GM18867 (cell line): ENCODE measurements around the gene DLAT.
A peak's percentile ranks its signal among the peaks of the same experiment; 100 is the strongest.
"Not testable (repeated sequence)": the region's sequence is repeated elsewhere in the genome, so short reads cannot be mapped to it uniquely, and the experiment has no call there.

ENCODE experiments used
- ATAC-seq: cut with Tn5 transposase; IDR thresholded peaks from one replicate; pipeline ENCODE4 v1.9.1; 2021; ENCODE audit warnings: mild to moderate bottlenecking, moderate library complexity; ENCODE audit not compliant: unreplicated experiment

The DLAT gene

GRCh38 chr11:112046647-112047046, 21.4 kb downstream of the DLAT start:
- ATAC-seq: not testable (repeated sequence)

DNA sequence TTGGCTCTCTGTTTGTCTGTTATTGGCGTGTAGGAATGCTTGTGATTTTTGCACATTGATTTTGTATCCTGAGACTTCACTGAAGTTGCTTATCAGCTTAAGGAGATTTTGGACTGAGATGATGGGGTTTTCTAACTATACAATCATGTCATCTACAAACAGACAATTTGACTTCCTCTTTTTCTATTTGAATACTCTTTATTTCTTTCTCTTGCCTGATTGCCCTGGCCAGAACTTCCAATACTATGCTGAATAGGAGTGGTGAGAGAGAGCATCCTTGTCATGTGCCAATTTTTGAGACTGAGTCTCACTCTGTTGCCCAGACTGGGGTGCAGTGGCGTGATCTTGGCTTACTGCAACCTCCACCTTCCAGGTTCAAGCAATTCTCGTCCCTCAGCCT, 23.0 kb downstream of the DLAT start:
- not testable (repeated sequence) for ATAC-seq

- ATAC-seq: no peak
These were observed 24.6 kb downstream of the DLAT start for GRCh38 chr11:112049777-112050176.

GRCh38 chr11:112050721-112051120, 25.5 kb downstream of the DLAT start:
- peak; percentile 91 for ATAC-seq

DNA sequence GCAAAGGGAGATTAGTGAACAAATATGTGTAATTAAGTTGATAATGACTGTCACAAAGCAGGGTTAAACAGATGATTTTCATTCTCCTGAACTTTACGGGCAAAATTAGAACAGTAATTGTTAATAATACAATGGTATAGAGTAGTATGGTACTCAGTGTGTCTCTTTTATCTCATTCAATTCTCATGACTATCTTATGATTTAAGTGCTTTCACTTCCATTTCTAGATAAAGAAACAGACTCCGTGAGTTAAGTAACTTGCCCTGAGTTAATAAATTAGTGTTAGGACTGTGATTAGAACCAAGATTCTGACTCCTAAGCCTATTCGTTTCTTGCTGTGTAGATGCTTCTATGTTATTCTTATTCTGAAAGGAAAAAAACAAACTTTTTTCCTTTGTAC, 26.6 kb downstream of the DLAT start:
- ATAC-seq: no peak

GRCh38 chr11:112057170-112057569, 32.0 kb downstream of the DLAT start:
- no peak for ATAC-seq

DNA sequence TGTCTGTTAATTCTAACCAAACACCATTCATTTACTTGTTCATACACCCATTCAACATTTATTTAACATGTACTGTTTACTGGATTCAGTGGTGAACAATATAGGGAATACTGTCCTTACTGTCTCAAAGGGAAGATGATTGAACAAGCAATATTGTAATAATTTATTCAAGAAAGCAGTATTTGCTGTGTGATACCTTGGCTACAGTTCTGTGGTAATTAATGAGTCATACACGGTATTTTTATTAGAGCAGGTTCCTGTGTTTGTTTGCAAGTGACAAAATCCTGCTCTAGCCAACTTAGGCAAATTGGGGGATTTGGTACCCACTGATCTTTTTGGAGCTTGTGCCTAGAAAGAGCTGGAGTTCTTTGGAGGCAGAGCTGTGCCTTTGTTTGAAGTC, 32.9 kb downstream of the DLAT start:
- no peak for ATAC-seq

DNA sequence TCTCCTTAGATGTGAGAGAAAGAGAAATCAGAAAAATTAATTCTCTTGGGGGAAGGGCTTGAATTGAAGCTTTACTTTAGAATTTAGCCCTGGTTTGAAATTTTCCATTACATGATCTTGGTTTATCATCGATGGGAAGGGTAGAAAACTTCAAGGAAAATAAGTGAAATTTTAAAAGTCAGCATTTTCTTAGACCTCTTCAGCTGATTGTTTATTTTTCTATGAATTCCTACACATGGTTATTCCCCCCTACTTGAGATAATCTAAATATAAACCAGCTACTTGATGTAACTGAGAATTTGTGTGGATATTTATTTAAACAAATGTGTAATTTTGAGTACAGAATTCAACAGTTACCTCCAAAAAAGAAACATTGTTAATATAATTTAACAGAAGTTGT, 37.7 kb downstream of the DLAT start:
- ATAC-seq: no peak

- peak; percentile 92 for ATAC-seq
These were observed 49.0 kb downstream of the DLAT start, which contains the start of the genes NKAPD1 and PIH1D2 for GRCh38 chr11:112073941-112074811. TSS of gene NKAPD1 (plus strand) at chr11:112074299. CDS start at chr11:112075575, 1,276 bp downstream. TSS of gene PIH1D2 (minus strand) at chr11:112074017. CDS start at chr11:112073174, 843 bp downstream.

- ATAC-seq: no peak
These were observed 57.5 kb downstream of the DLAT start for GRCh38 chr11:112082729-112083128.

GRCh38 chr11:112085822-112086421, 60.7 kb downstream of the DLAT start:
- peak; percentile 34 for ATAC-seq

GRCh38 chr11:112086422-112087191, 61.4 kb downstream of the DLAT start, which contains the start of the genes SDHD and TIMM8B:
TSS of gene SDHD (plus strand) at chr11:112086873. CDS start at chr11:112086908, 35 bp downstream.
TSS of gene TIMM8B (minus strand) at chr11:112086756. CDS start at chr11:112086723, 33 bp downstream.
- ATAC-seq: peak; percentile 85

DNA sequence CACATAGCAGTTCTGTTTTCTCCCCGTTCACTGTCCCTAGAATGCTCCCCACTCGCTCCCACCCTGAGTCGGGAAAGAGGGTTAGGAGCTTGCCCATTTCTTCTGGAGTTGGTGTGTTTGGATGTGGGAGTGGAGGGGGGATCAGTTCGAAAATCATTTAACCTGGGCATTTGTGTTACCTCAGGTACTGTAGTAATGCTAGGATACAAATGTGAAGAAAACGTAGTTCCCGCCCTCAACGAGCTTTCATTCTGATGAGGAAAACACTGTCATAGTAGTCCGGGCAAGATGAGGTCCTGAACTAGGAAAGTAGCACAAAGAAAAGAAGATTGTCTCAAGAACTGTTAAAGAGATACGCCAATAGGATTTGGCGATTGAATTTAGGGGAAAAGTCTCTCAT, 62.0 kb downstream of the DLAT start:
- no peak for ATAC-seq

GRCh38 chr11:112095302-112095701, 70.1 kb downstream of the DLAT start:
- ATAC-seq: not testable (repeated sequence)

- no peak for ATAC-seq
These were observed 71.0 kb downstream of the DLAT start for GRCh38 chr11:112096194-112096593.

DNA sequence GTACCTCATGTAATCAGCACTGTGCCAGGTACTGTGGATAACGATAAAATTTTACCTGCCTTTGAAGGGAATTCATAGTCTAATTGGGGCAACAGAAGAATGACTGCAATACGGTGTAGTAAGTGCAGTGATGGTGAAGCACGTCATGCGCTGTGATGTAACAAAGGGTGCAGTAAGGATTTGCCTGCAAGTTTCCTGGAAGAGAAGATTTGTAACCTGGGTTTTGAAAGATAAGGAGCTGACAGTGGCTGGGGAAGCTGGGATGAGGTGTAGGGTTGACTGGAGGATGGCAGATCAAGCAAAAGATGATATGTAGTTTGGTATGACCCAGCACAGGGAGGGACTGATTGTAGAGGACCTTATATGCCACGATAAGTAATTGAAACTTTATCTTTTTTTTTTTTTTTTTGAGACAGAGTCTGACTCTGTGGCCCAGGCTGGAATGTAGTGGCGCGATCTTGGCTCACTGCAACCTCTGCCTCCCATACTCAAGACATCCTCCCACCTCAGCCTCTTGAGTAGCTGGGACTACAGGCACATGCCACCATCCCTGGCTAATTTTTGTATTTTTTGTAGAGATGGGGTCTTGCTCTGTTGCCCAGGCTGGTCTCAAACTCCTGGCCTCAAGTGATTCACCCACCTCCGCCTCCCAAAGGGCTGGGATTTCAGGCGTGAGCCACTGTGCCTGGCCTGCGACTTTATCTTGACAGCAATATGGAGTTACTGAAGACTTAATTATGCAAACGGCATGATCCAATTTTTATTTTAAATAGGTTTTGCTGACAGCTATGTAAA, 72.7 kb downstream of the DLAT start:
- ATAC-seq: no peak

- no peak for ATAC-seq
These were observed 75.3 kb downstream of the DLAT start for GRCh38 chr11:112100462-112100861.

DNA sequence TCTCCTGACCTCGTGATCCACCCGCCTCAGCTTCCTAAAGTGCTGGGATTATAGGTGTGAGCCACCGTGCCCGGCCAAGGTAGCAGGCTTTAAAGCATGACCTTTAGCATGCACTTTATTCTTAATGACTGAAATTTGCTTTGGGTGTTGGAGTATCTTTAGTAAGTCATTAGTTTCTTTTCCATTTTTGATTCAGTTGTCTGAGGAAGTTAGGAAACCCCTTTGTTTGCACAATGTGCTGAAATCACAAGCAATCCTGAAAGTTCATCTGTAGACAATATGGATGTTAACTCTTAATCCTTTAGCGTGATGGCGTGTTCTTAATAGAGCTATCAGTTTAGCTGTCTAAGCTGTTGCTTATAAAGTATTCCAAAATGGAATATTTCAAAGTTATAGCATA, 78.2 kb downstream of the DLAT start:
- ATAC-seq: no peak

GRCh38 chr11:112106070-112106469, 80.9 kb downstream of the DLAT start:
- ATAC-seq: no peak
